Left kidney (tissue), 2 donors: ENCODE results near the gene SRBD1. TPM values are rescaled to one million over a fixed set of nuclear protein-coding genes. Genes with fewer than 3 reads are reported as not detected.
"Not testable (repeated sequence)": the region's sequence is repeated elsewhere in the genome, so short reads cannot be mapped to it uniquely, and the experiment has no call there.

Experiments
- DNase-seq: peaks from one replicate; pipeline ENCODE4 v3.0.0-alpha.2; 2013
- polyA plus RNA-seq: library from polyadenylated mRNA; unstranded; fragments of 120-200 nt; gene quantifications from one replicate; pipeline ENCODE4 v1.2.1, GENCODE V29; 2013; ENCODE audit not compliant: insufficient read length

The SRBD1 gene
- polyA plus RNA-seq, 1 donor = 27.3 TPM

GRCh38 chr2:45468279-45468678 lies 142.8 kb downstream of the SRBD1 start:
- no peak for DNase-seq

GRCh38 chr2:45466053-45466452 lies 145.0 kb downstream of the SRBD1 start:
- DNase-seq = no peak

GRCh38 chr2:45460825-45461224 lies 150.2 kb downstream of the SRBD1 start:
- DNase-seq = no peak

GRCh38 chr2:45459860-45460259 lies 151.2 kb downstream of the SRBD1 start:
- no peak for DNase-seq

GRCh38 chr2:45458909-45459563 lies 152.0 kb downstream of the SRBD1 start:
- DNase-seq = peak; percentile 40

- DNase-seq = no peak
These were observed 153.7 kb downstream of the SRBD1 start for GRCh38 chr2:45457211-45457945.

GRCh38 chr2:45452866-45453265 lies 158.2 kb downstream of the SRBD1 start:
- no peak for DNase-seq

- DNase-seq = no peak
These were observed 160.4 kb downstream of the SRBD1 start for GRCh38 chr2:45450634-45451033.

- DNase-seq = no peak
These were observed 162.8 kb downstream of the SRBD1 start for GRCh38 chr2:45448217-45448616.

- DNase-seq = no peak
These were observed 165.1 kb downstream of the SRBD1 start for GRCh38 chr2:45446016-45446415.

- no peak for DNase-seq
These were observed 166.0 kb downstream of the SRBD1 start for GRCh38 chr2:45445037-45445436.

GRCh38 chr2:45443012-45443411 lies 168.1 kb downstream of the SRBD1 start:
- no peak for DNase-seq

- DNase-seq = no peak
These were observed 169.0 kb downstream of the SRBD1 start for GRCh38 chr2:45442026-45442425.

GRCh38 chr2:45441571-45441970 lies 169.5 kb downstream of the SRBD1 start:
- DNase-seq = no peak

- DNase-seq = no peak
These were observed 171.0 kb downstream of the SRBD1 start for GRCh38 chr2:45439788-45440773.

GRCh38 chr2:45438872-45439665 lies 172.0 kb downstream of the SRBD1 start:
- no peak for DNase-seq

GRCh38 chr2:45436456-45436855 lies 174.6 kb downstream of the SRBD1 start:
- no peak for DNase-seq

- DNase-seq = no peak
These were observed 175.8 kb downstream of the SRBD1 start for GRCh38 chr2:45435316-45435715.

- DNase-seq = no peak
These were observed 177.7 kb downstream of the SRBD1 start for GRCh38 chr2:45433363-45433762.

GRCh38 chr2:45432406-45432805 lies 178.7 kb downstream of the SRBD1 start:
- no peak for DNase-seq

- DNase-seq = not testable (repeated sequence)
These were observed 185.0 kb downstream of the SRBD1 start for GRCh38 chr2:45426025-45426424.

- DNase-seq = peak; percentile 28
These were observed 188.1 kb downstream of the SRBD1 start for GRCh38 chr2:45422921-45423320.
